Mesendoderm (in vitro differentiated cells): ENCODE results near the gene CLRN1.

Source experiments
- DNase-seq: peaks from one replicate; pipeline ENCODE4 v3.0.0; 2013
- H2AK5ac ChIP-seq: 2 replicates; pipeline ENCODE4 v1.6.1; 2013; ENCODE audit warnings: low read length, inconsistent platforms
- H2BK120ac ChIP-seq: 2 replicates; pipeline ENCODE4 v1.6.1; 2013; ENCODE audit warnings: low read depth, mild to moderate bottlenecking, low read length, moderate library complexity, mixed read lengths
- H2BK15ac ChIP-seq: replicated peaks from 2 replicates; pipeline ENCODE4 v1.6.1; 2013; ENCODE audit warnings: low read depth, mild to moderate bottlenecking, moderate library complexity
- H2BK5ac ChIP-seq: 2 replicates; pipeline ENCODE4 v1.6.1; 2013; ENCODE audit warnings: low read length, inconsistent platforms
- H3K18ac ChIP-seq: 2 replicates; pipeline ENCODE4 v1.6.1; 2013; ENCODE audit warnings: mild to moderate bottlenecking, low read length, mixed read lengths
- H3K23ac ChIP-seq: one replicate; pipeline ENCODE4 v1.6.1; 2013; ENCODE audit warnings: low read length
- H3K27ac ChIP-seq: 2 replicates; pipeline ENCODE4 v1.5.1; 2013; ENCODE audit warnings: low read depth, mild to moderate bottlenecking, inconsistent platforms, low read length, moderate library complexity
- H3K27me3 ChIP-seq: 2 replicates; pipeline ENCODE4 v1.6.1; 2013; ENCODE audit warnings: low read length, control low read depth, mild to moderate bottlenecking, inconsistent platforms; ENCODE audit not compliant: insufficient read depth, poor library complexity
- H3K36me3 ChIP-seq: 2 replicates; pipeline ENCODE4 v1.6.1; 2013; ENCODE audit warnings: low read length, inconsistent platforms; ENCODE audit not compliant: control insufficient read depth, insufficient read depth
- H3K4ac ChIP-seq: one replicate; pipeline ENCODE4 v1.6.1; 2013; ENCODE audit warnings: low read depth, mild to moderate bottlenecking, low read length, moderate library complexity
- H3K4me1 ChIP-seq: 2 replicates; pipeline ENCODE4 v1.6.1; 2013; ENCODE audit warnings: low read depth, low read length, inconsistent platforms; ENCODE audit not compliant: control insufficient read depth
- H3K4me2 ChIP-seq: 2 replicates; pipeline ENCODE4 v1.6.1; 2013; ENCODE audit warnings: low read length
- H3K4me3 ChIP-seq: 2 replicates; pipeline ENCODE4 v1.5.1; 2013; ENCODE audit warnings: mild to moderate bottlenecking, low read length
- H3K56ac ChIP-seq: one replicate; pipeline ENCODE4 v1.6.1; 2013; ENCODE audit warnings: low read length
- H3K79me1 ChIP-seq: 2 replicates; pipeline ENCODE4 v1.6.1; 2013; ENCODE audit warnings: low read length, inconsistent platforms
- H3K79me2 ChIP-seq: 2 replicates; pipeline ENCODE4 v1.6.1; 2013; ENCODE audit warnings: mild to moderate bottlenecking, low read length; ENCODE audit not compliant: control insufficient read depth, insufficient read depth
- H3K9ac ChIP-seq: 2 replicates; pipeline ENCODE4 v1.6.1; 2013; ENCODE audit warnings: low read length, inconsistent platforms
- H4K5ac ChIP-seq: one replicate; pipeline ENCODE4 v1.6.1; 2013; ENCODE audit warnings: low read length
- H4K8ac ChIP-seq: one replicate; pipeline ENCODE4 v1.6.1; 2013; ENCODE audit warnings: low read depth, mild to moderate bottlenecking, control low read depth, low read length, moderate library complexity
- WGBS: extraction: QIAGEN DNeasy Blood & Tissue Kit; methylation state at CpG from one replicate; pipeline ENCODE4 v1.1.7; 2013; ENCODE audit warnings: low lambda C conversion rate, missing lambda C conversion rate; ENCODE audit not compliant: insufficient coverage; ENCODE audit errors: extremely low coverage; 5-methylcytosine and 5-hydroxymethylcytosine counted together

CLRN1 gene

GRCh38 chr3:150902988-150903387 lies 69.5 kb downstream of the CLRN1 start:
- Histone ChIP-seq H3K56ac (no peak overlapping the region), H3K18ac (no peak overlapping the region), H4K8ac (no peak overlapping the region)

GRCh38 chr3:150901793-150902192 lies 70.7 kb downstream of the CLRN1 start:
- H2BK120ac ChIP-seq: no peak overlapping the region
- no peak overlapping the region for H3K23ac ChIP-seq
- H3K4me2 ChIP-seq: no peak overlapping the region
- no peak overlapping the region for H2AK5ac ChIP-seq
- no peaks in the 10 kb centered on the region for H3K4me1 ChIP-seq
- no peak for DNase-seq
- H3K79me2 ChIP-seq: no peaks in the 10 kb centered on the region
- H2BK15ac ChIP-seq: no peak overlapping the region
- H4K8ac ChIP-seq: no peak overlapping the region
- WGBS: no CpG with 5 or more reads among the region's 10 CpGs
- no peaks in the 10 kb centered on the region for H3K27me3 ChIP-seq
- no peaks in the 10 kb centered on the region for H3K36me3 ChIP-seq
- no peak overlapping the region for H4K5ac ChIP-seq
- no peak overlapping the region for H3K18ac ChIP-seq
- H3K56ac ChIP-seq: no peak overlapping the region
- H2BK5ac ChIP-seq: no peak overlapping the region
- H3K4ac ChIP-seq: no peak overlapping the region
- no peaks in the 10 kb centered on the region for H3K79me1 ChIP-seq
- no peak overlapping the region for H3K27ac ChIP-seq
- H3K9ac ChIP-seq: no peak overlapping the region
- no peak overlapping the region for H3K4me3 ChIP-seq

More at GRCh38 chr3:150902988-150903387, 69.5 kb downstream of the CLRN1 start:
- Histone ChIP-seq H3K36me3 (no peaks in the 10 kb centered on the region), H3K79me1 (no peaks in the 10 kb centered on the region), H2AK5ac (no peak overlapping the region), H3K4me3 (no peak overlapping the region), H4K5ac (no peak overlapping the region), H3K4me1 (no peaks in the 10 kb centered on the region), H3K27ac (no peak overlapping the region), H3K4me2 (no peak overlapping the region), H2BK5ac (no peak overlapping the region), H3K9ac (no peak overlapping the region), H2BK15ac (no peak overlapping the region), H2BK120ac (no peak overlapping the region), H3K79me2 (no peaks in the 10 kb centered on the region), H3K27me3 (no peaks in the 10 kb centered on the region), H3K23ac (no peak overlapping the region), H3K4ac (no peak overlapping the region)
- no peak for DNase-seq
- WGBS: no CpG with 5 or more reads among the region's 2 CpGs

DNA sequence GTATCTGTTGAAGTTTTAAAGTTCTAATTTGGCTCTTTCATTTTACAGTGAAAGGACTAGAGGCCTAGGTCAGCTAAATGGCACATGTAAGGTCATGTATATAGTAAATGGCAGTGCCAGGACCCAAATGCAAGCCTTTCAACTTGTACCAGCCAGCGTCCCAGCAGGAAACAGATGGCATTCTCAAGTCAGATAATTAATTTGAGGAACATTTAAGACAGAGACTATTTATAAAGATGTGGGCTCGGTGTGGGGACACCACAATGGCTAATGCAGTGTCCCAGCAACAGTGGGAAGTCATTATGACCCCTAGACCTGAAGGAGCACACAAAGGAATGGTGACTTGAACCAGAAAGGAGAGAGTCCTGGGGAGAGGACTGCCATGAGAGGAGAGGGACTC lies 73.4 kb downstream of the CLRN1 start:
- Histone ChIP-seq H2AK5ac (no peak overlapping the region), H3K4ac (no peak overlapping the region), H3K23ac (no peak overlapping the region), H3K4me2 (no peak overlapping the region), H3K27ac (no peak overlapping the region), H3K27me3 (no peaks in the 10 kb centered on the region), H3K56ac (no peak overlapping the region), H3K79me1 (no peaks in the 10 kb centered on the region), H3K4me3 (no peak overlapping the region), H3K9ac (no peak overlapping the region), H4K5ac (no peak overlapping the region), H2BK120ac (no peak overlapping the region), H3K36me3 (no peaks in the 10 kb centered on the region), H2BK15ac (no peak overlapping the region), H3K79me2 (no peaks in the 10 kb centered on the region), H3K4me1 (no peaks in the 10 kb centered on the region), H2BK5ac (no peak overlapping the region), H4K8ac (no peak overlapping the region), H3K18ac (no peak overlapping the region)
- WGBS: no CpG with 5 or more reads among the region's 2 CpGs
- no peak for DNase-seq

- H3K4ac ChIP-seq: no peak overlapping the region
- no peak overlapping the region for H2BK120ac ChIP-seq
- H3K56ac ChIP-seq: no peak overlapping the region
- H3K18ac ChIP-seq: no peak overlapping the region
- H3K23ac ChIP-seq: no peak overlapping the region
- DNase-seq: no peak
- H3K27ac ChIP-seq: no peak overlapping the region
- H3K4me2 ChIP-seq: no peak overlapping the region
- H3K27me3 ChIP-seq: no peaks in the 10 kb centered on the region
- WGBS: no CpG with 5 or more reads among the region's 3 CpGs
- H2AK5ac ChIP-seq: no peak overlapping the region
- no peaks in the 10 kb centered on the region for H3K79me1 ChIP-seq
- no peak overlapping the region for H4K5ac ChIP-seq
- H2BK15ac ChIP-seq: no peak overlapping the region
- H2BK5ac ChIP-seq: no peak overlapping the region
- no peaks in the 10 kb centered on the region for H3K4me1 ChIP-seq
- no peaks in the 10 kb centered on the region for H3K36me3 ChIP-seq
- no peak overlapping the region for H3K9ac ChIP-seq
- no peaks in the 10 kb centered on the region for H3K79me2 ChIP-seq
- no peak overlapping the region for H4K8ac ChIP-seq
- no peak overlapping the region for H3K4me3 ChIP-seq
Observed at GRCh38 chr3:150898046-150898754, 74.3 kb downstream of the CLRN1 start.

DNA sequence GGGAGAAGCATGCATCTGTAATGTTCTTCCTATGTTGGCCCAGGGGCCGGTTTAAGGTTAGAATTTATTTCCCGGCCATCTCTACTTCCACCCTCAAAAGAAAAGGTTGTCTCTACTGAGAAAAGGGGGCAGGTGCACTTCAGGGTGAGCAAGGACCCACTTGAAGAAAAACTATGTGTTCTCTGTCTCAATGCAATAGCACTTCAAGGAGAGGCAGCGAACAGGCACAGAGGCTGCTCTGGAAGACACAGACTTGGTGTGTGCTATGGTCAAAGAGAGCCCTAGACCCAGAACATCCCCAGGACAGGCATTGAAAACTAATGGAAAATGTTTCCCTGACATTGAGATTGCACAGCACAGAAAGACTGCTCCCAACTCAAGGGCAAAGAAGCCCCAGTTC lies 74.9 kb downstream of the CLRN1 start:
- no peak overlapping the region for H2BK15ac ChIP-seq
- no peak overlapping the region for H3K9ac ChIP-seq
- H3K36me3 ChIP-seq: no peaks in the 10 kb centered on the region
- H3K56ac ChIP-seq: no peak overlapping the region
- H3K79me1 ChIP-seq: no peaks in the 10 kb centered on the region
- no peaks in the 10 kb centered on the region for H3K27me3 ChIP-seq
- no CpG with 5 or more reads among the region's 3 CpGs for WGBS
- DNase-seq: no peak
- H3K27ac ChIP-seq: no peak overlapping the region
- H2BK5ac ChIP-seq: no peak overlapping the region
- no peak overlapping the region for H4K5ac ChIP-seq
- no peak overlapping the region for H2BK120ac ChIP-seq
- H3K23ac ChIP-seq: no peak overlapping the region
- no peak overlapping the region for H4K8ac ChIP-seq
- H3K4me1 ChIP-seq: no peaks in the 10 kb centered on the region
- no peak overlapping the region for H2AK5ac ChIP-seq
- H3K4me3 ChIP-seq: no peak overlapping the region
- no peak overlapping the region for H3K18ac ChIP-seq
- H3K4ac ChIP-seq: no peak overlapping the region
- no peaks in the 10 kb centered on the region for H3K79me2 ChIP-seq
- no peak overlapping the region for H3K4me2 ChIP-seq

DNA sequence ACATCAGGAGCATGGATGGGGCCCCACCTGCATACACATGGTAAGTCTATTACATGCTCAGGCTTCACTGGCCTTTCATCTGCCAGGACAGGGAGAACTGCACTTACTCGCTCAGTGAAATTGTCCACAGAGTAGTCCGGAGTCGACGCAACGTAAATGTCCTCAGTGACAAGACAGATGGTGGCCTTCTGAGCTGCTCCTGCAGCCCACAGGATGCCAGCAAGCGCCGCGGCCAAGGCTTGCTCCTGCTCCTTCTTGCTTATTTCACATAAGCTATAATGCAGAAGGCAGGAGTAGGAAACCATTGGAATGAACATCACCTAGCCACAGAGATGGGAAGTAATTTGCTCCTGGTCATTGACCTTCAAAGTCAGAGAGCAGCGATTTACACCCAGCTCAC lies 81.7 kb downstream of the CLRN1 start:
- no CpG with 5 or more reads among the region's 9 CpGs for WGBS
- H3K18ac ChIP-seq: no peak overlapping the region
- H3K79me1 ChIP-seq: no peaks in the 10 kb centered on the region
- no peak overlapping the region for H3K4me3 ChIP-seq
- no peak overlapping the region for H3K9ac ChIP-seq
- H2BK15ac ChIP-seq: no peak overlapping the region
- H3K23ac ChIP-seq: no peak overlapping the region
- H3K4ac ChIP-seq: no peak overlapping the region
- no peak overlapping the region for H2AK5ac ChIP-seq
- DNase-seq: no peak
- no peak overlapping the region for H3K27ac ChIP-seq
- H4K8ac ChIP-seq: no peak overlapping the region
- no peaks in the 10 kb centered on the region for H3K4me1 ChIP-seq
- no peak overlapping the region for H3K56ac ChIP-seq
- H3K27me3 ChIP-seq: no peaks in the 10 kb centered on the region
- H4K5ac ChIP-seq: no peak overlapping the region
- H2BK5ac ChIP-seq: no peak overlapping the region
- H3K36me3 ChIP-seq: no peaks in the 10 kb centered on the region
- no peak overlapping the region for H2BK120ac ChIP-seq
- no peak overlapping the region for H3K4me2 ChIP-seq
- no peaks in the 10 kb centered on the region for H3K79me2 ChIP-seq
